Measurements from ENCODE around the gene FGD3.

The FGD3 gene

DNA sequence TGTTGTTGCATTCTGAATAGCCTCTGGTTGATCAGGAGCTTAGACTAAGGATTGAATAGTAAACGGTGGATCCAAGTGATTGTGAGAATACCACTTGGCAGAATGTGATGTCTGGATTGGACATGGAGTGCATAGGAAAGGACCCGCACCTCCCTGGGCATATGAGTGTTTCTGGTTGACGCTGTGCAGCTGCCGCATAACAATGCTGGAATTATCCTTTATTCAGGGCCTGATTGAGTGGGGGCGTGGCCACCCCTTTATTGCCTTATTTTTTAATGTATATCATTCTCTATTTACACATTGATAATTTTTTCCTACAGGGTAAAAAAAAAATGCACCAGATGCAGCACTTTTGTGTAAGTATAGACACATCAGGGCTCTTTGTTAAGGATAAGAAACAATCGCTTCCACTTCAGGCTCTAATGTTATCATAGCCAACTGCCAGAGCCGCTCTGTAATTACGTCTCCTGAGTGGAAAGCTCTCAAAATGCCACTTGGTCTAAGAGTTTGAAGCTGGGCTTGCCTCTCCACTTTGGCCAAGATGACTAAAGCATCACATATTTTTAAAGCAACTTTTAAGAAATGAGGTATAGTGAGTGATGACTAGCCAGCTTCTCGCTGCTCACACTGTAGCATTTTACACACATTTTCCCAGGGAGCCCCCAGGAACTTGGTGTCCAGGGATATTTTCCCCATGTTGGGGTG, 5.7 kb downstream of the FGD3 start:
- Histone ChIP-seq H2BK5ac (ENCODE audit: low read length) (no peak overlapping the region), H3K23ac (ENCODE audit: low read length) (no peak overlapping the region), H4K8ac (ENCODE audit: low read depth, low read length) (no peak overlapping the region), H2BK120ac (ENCODE audit: low read depth, low read length) (no peak overlapping the region), H3K79me1 (ENCODE audit: low read length) (no peaks in the 10 kb centered on the region), H3K4me3 (ENCODE audit: low read length) (no peak overlapping the region), H3K4me1 (ENCODE audit: control insufficient read depth, low read depth, low read length) (no peaks in the 10 kb centered on the region), H2BK15ac (replicated peaks; ENCODE audit: low read depth) (no peak overlapping the region), H3K27ac (ENCODE audit: low read depth, low read length) (no peak overlapping the region), H3K4ac (ENCODE audit: low read depth, low read length) (no peak overlapping the region), H4K5ac (ENCODE audit: low read length) (no peak overlapping the region), H3K18ac (ENCODE audit: low read length) (no peak overlapping the region), H3K36me3 (ENCODE audit: control insufficient read depth, insufficient read depth, low read length) (no peaks in the 10 kb centered on the region), H3K4me2 (ENCODE audit: low read length) (no peak overlapping the region), H3K79me2 (ENCODE audit: control insufficient read depth, insufficient read depth, low read length) (no peaks in the 10 kb centered on the region), H3K9ac (ENCODE audit: low read length) (no peak overlapping the region), H3K56ac (ENCODE audit: low read length) (no peak overlapping the region), H3K27me3 (ENCODE audit: insufficient read depth, low read length, poor library complexity) (no peaks in the 10 kb centered on the region), H2AK5ac (ENCODE audit: low read length) (no peak overlapping the region)
- no peak for DNase-seq
- no CpG with 5 or more reads among the region's 9 CpGs for WGBS (ENCODE audit: extremely low coverage, insufficient coverage, low lambda C conversion rate)

DNA sequence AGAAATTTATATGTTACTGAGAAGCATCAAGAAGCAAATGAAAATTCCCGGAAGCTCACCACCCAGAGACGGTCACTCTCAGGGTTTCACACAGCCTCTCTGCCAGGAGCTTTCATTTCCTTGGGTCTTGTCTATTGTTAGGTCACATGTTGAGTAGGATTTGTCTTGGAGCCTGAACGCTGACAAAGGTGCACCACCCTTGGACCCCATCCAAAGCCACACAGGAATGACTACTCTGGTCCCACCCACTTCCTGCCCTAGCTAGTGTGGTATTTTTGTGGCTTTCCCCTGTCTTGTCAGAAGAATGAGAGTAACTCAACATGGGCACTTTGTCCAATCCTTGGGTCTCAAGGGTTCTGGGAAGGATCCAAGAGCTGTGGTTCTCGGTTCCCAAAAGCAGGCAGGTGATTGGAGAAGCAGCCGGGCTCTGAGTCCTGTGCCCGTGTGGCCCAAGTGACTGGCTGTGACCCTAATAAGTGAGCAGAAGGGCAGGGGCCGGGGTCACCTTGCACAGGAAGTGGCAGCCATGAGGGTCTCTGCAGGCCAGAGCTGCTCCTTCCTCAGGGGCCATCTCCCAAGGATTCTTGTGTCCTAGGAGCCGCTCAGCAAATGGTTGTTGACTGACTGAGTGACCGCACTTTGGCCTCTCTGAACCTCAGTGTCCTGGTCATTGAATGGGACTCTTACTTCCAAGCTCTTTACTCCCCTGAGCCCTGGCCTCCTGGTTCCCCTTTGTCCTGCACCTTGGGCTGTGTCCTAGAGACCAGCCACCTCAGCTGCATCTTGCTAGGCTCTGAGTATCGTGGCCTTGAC, 6.9 kb downstream of the FGD3 start:
- no peak overlapping the region for H3K4me2 ChIP-seq (ENCODE audit: low read length)
- H3K18ac ChIP-seq (ENCODE audit: low read length): no peak overlapping the region
- no peak overlapping the region for H2BK15ac ChIP-seq (replicated peaks; ENCODE audit: low read depth)
- H3K4ac ChIP-seq (ENCODE audit: low read depth, low read length): no peak overlapping the region
- H4K8ac ChIP-seq (ENCODE audit: low read depth, low read length): no peak overlapping the region
- no peak overlapping the region for H2BK5ac ChIP-seq (ENCODE audit: low read length)
- no peaks in the 10 kb centered on the region for H3K36me3 ChIP-seq (ENCODE audit: control insufficient read depth, insufficient read depth, low read length)
- no peaks in the 10 kb centered on the region for H3K79me2 ChIP-seq (ENCODE audit: control insufficient read depth, insufficient read depth, low read length)
- no peak overlapping the region for H3K4me3 ChIP-seq (ENCODE audit: low read length)
- H3K27me3 ChIP-seq (ENCODE audit: insufficient read depth, low read length, poor library complexity): no peaks in the 10 kb centered on the region
- no peak overlapping the region for H3K56ac ChIP-seq (ENCODE audit: low read length)
- no CpG with 5 or more reads among the region's 10 CpGs for WGBS (ENCODE audit: extremely low coverage, insufficient coverage, low lambda C conversion rate)
- no peak overlapping the region for H2AK5ac ChIP-seq (ENCODE audit: low read length)
- H2BK120ac ChIP-seq (ENCODE audit: low read depth, low read length): no peak overlapping the region
- no peak overlapping the region for H3K27ac ChIP-seq (ENCODE audit: low read depth, low read length)
- H3K23ac ChIP-seq (ENCODE audit: low read length): no peak overlapping the region
- no peaks in the 10 kb centered on the region for H3K79me1 ChIP-seq (ENCODE audit: low read length)
- no peaks in the 10 kb centered on the region for H3K4me1 ChIP-seq (ENCODE audit: control insufficient read depth, low read depth, low read length)
- H4K5ac ChIP-seq (ENCODE audit: low read length): no peak overlapping the region
- no peak for DNase-seq
- H3K9ac ChIP-seq (ENCODE audit: low read length): no peak overlapping the region

DNA sequence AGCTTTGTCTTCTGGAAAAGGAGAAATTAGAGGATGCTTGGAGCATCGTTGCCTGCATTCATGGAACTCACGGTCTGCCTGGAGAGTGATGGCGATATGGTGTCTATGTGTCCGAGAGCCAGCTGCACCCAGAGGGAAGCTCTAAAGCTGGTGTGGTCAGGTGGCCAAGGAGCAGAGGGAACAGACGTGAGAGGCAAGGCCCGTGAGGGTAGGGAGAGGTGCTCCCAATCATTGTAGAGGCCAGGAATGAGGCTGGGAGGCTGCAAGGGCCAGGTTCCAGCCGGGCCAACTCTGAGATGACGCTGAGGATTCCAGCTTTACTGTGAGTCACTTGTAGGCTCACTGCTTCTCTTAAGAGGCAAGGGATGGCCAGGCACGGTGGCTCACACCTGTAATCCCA, 7.6 kb downstream of the FGD3 start:
- Histone ChIP-seq H2BK5ac (ENCODE audit: low read length) (no peak overlapping the region), H3K23ac (ENCODE audit: low read length) (no peak overlapping the region), H3K79me1 (ENCODE audit: low read length) (no peaks in the 10 kb centered on the region), H3K56ac (ENCODE audit: low read length) (no peak overlapping the region), H2BK120ac (ENCODE audit: low read depth, low read length) (no peak overlapping the region), H3K9ac (ENCODE audit: low read length) (no peak overlapping the region), H3K36me3 (ENCODE audit: control insufficient read depth, insufficient read depth, low read length) (no peaks in the 10 kb centered on the region), H3K27ac (ENCODE audit: low read depth, low read length) (no peak overlapping the region), H3K4ac (ENCODE audit: low read depth, low read length) (no peak overlapping the region), H4K8ac (ENCODE audit: low read depth, low read length) (no peak overlapping the region), H3K79me2 (ENCODE audit: control insufficient read depth, insufficient read depth, low read length) (no peaks in the 10 kb centered on the region), H3K4me2 (ENCODE audit: low read length) (no peak overlapping the region), H3K4me1 (ENCODE audit: control insufficient read depth, low read depth, low read length) (no peaks in the 10 kb centered on the region), H2AK5ac (ENCODE audit: low read length) (no peak overlapping the region), H3K4me3 (ENCODE audit: low read length) (no peak overlapping the region), H4K5ac (ENCODE audit: low read length) (no peak overlapping the region), H3K27me3 (ENCODE audit: insufficient read depth, low read length, poor library complexity) (no peaks in the 10 kb centered on the region), H2BK15ac (replicated peaks; ENCODE audit: low read depth) (no peak overlapping the region), H3K18ac (ENCODE audit: low read length) (no peak overlapping the region)
- no CpG with 5 or more reads among the region's 9 CpGs for WGBS (ENCODE audit: extremely low coverage, insufficient coverage, low lambda C conversion rate)
- DNase-seq: no peak

DNA sequence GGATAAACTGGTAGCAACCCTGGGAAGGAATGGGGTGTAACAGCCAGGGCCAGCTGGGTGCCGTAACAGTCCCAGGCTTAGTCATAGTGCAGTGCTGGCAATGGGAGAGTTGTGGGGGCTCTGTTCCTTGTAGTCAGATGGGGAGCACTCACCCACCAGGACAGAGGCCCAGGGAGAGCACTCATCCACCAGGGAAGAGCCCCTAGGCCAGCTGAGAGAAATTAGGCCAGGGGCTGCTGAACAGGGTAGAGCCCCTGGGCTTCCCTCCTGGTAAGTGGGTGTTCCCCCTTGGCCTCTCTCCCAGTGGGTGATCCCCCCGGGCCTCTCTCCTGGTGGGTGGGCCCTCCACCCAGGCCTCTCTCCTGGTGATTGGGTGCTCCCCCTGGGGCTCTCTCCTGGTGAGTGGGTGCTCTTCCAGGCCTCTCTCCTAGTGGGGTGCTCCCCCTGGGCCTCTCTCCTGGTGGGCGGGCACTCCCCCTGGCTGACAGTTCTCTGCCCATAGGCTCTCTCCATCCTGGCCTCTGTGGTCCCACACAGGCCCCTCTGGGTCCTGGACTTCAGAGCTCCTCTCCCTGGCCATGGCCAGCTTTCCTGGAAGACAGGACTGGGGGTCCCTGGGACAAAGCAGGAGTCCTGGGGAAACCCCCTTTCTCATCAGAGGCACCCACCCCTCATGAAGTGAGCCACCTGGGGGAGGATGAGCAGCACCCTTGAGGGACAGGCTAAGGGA, 13.4 kb downstream of the FGD3 start:
- Histone ChIP-seq H3K79me1 (ENCODE audit: low read length) (no peaks in the 10 kb centered on the region), H3K4me3 (ENCODE audit: low read length) (no peak overlapping the region), H2BK120ac (ENCODE audit: low read depth, low read length) (no peak overlapping the region), H4K8ac (ENCODE audit: low read depth, low read length) (no peak overlapping the region), H3K27ac (ENCODE audit: low read depth, low read length) (no peak overlapping the region), H2BK5ac (ENCODE audit: low read length) (no peak overlapping the region), H3K36me3 (ENCODE audit: control insufficient read depth, insufficient read depth, low read length) (no peaks in the 10 kb centered on the region), H3K4me2 (ENCODE audit: low read length) (no peak overlapping the region), H3K27me3 (ENCODE audit: insufficient read depth, low read length, poor library complexity) (no peaks in the 10 kb centered on the region), H3K23ac (ENCODE audit: low read length) (no peak overlapping the region), H3K4me1 (ENCODE audit: control insufficient read depth, low read depth, low read length) (no peaks in the 10 kb centered on the region), H3K56ac (ENCODE audit: low read length) (no peak overlapping the region), H3K4ac (ENCODE audit: low read depth, low read length) (no peak overlapping the region), H4K5ac (ENCODE audit: low read length) (no peak overlapping the region), H2AK5ac (ENCODE audit: low read length) (no peak overlapping the region), H3K18ac (ENCODE audit: low read length) (no peak overlapping the region), H2BK15ac (replicated peaks; ENCODE audit: low read depth) (no peak overlapping the region), H3K9ac (ENCODE audit: low read length) (no peak overlapping the region), H3K79me2 (ENCODE audit: control insufficient read depth, insufficient read depth, low read length) (no peaks in the 10 kb centered on the region)
- WGBS (ENCODE audit: extremely low coverage, insufficient coverage, low lambda C conversion rate): no CpG with 5 or more reads among the region's 3 CpGs
- no peak for DNase-seq

DNA sequence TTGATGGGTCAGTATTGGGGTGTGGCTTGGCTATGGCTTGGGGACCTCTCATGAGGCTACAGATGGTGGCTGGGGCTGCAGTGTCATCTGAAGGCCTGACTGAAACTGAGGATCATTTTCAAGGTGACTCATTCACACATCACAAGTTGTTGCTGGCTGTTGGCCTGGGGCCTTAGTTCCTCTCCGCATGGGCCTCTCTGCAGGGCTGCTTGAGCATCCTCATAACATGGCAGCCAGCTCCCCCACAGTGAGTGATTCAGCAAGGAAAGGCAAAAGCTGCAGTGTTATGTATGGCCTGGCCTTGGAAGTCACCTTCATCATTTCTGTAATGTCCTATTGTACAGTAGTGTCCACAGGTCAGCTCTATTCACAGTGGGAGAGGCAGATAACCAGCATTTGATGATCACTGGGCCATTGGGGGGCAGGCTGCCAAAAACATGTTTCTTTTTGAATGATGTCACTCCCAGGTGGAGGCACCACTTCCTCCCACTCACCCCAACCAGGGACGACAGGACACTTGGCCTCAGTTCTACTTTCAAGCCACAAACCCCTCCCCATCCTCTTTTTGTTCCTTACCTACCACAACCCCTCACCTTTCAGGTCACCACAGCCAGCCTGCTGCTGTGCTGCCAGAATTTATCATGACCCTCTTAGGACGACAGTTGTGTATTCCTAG, 14.4 kb downstream of the FGD3 start:
- no peaks in the 10 kb centered on the region for H3K36me3 ChIP-seq (ENCODE audit: control insufficient read depth, insufficient read depth, low read length)
- H3K79me2 ChIP-seq (ENCODE audit: control insufficient read depth, insufficient read depth, low read length): no peaks in the 10 kb centered on the region
- no peak overlapping the region for H4K5ac ChIP-seq (ENCODE audit: low read length)
- H3K4ac ChIP-seq (ENCODE audit: low read depth, low read length): no peak overlapping the region
- H4K8ac ChIP-seq (ENCODE audit: low read depth, low read length): no peak overlapping the region
- H3K56ac ChIP-seq (ENCODE audit: low read length): no peak overlapping the region
- H3K79me1 ChIP-seq (ENCODE audit: low read length): no peaks in the 10 kb centered on the region
- H3K23ac ChIP-seq (ENCODE audit: low read length): no peak overlapping the region
- H3K4me2 ChIP-seq (ENCODE audit: low read length): no peak overlapping the region
- H3K27ac ChIP-seq (ENCODE audit: low read depth, low read length): no peak overlapping the region
- no peak overlapping the region for H2BK15ac ChIP-seq (replicated peaks; ENCODE audit: low read depth)
- no peaks in the 10 kb centered on the region for H3K4me1 ChIP-seq (ENCODE audit: control insufficient read depth, low read depth, low read length)
- no peak overlapping the region for H3K18ac ChIP-seq (ENCODE audit: low read length)
- no peak overlapping the region for H2BK5ac ChIP-seq (ENCODE audit: low read length)
- no peak overlapping the region for H2AK5ac ChIP-seq (ENCODE audit: low read length)
- no peaks in the 10 kb centered on the region for H3K27me3 ChIP-seq (ENCODE audit: insufficient read depth, low read length, poor library complexity)
- WGBS (ENCODE audit: extremely low coverage, insufficient coverage, low lambda C conversion rate): no CpG with 5 or more reads among the region's 3 CpGs
- no peak overlapping the region for H3K4me3 ChIP-seq (ENCODE audit: low read length)
- DNase-seq: no peak
- H3K9ac ChIP-seq (ENCODE audit: low read length): no peak overlapping the region
- no peak overlapping the region for H2BK120ac ChIP-seq (ENCODE audit: low read depth, low read length)

Data from mesendoderm (in vitro differentiated cells).